ENCODE results near the gene TBCK. TPM values are rescaled to one million over a fixed set of nuclear protein-coding genes. Genes with fewer than 3 reads are reported as not detected.

The TBCK gene
- total RNA-seq, 1 donor from 2014 or later = 64.2 TPM

DNA sequence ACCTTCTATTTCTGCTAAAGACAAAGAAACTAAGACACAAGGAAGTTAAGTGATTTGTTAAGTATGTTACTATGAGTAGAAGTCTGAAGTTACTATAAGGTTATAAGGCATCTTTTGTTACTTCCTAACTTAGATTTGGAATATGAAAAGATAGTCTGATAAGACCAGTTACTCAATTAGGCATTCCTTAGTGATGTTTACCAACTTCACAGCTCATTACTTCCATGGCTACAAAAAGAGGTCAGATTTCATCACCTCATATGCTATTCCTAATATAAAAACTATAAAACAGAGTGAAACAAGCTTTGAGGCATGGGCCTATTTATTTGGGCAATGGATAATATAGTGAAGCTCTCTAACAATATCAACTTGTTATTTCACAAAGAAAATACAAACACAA, 143.1 kb downstream of the TBCK start:
- H3K4me1 Mint-ChIP-seq = no peaks in the 10 kb centered on the region
- H3K36me3 Mint-ChIP-seq = peaks cover 40% of the 10 kb centered on the region
- TF ChIP-seq, protein P1, sequence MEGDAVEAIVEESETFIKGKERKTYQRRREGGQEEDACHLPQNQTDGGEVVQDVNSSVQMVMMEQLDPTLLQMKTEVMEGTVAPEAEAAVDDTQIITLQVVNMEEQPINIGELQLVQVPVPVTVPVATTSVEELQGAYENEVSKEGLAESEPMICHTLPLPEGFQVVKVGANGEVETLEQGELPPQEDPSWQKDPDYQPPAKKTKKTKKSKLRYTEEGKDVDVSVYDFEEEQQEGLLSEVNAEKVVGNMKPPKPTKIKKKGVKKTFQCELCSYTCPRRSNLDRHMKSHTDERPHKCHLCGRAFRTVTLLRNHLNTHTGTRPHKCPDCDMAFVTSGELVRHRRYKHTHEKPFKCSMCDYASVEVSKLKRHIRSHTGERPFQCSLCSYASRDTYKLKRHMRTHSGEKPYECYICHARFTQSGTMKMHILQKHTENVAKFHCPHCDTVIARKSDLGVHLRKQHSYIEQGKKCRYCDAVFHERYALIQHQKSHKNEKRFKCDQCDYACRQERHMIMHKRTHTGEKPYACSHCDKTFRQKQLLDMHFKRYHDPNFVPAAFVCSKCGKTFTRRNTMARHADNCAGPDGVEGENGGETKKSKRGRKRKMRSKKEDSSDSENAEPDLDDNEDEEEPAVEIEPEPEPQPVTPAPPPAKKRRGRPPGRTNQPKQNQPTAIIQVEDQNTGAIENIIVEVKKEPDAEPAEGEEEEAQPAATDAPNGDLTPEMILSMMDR (IDR thresholded peaks at IDR 0.05; ENCODE audit: unreplicated experiment) = no peak
- no peaks in the 10 kb centered on the region for H3K27me3 Mint-ChIP-seq (ENCODE audit: low read depth)
- peak overlapping the region; percentile 0 for H3K27ac Mint-ChIP-seq
- no peak for DNase-seq (ENCODE audit: low spot score in 2 of 2, unreplicated experiment in 2 of 2)
- H3K4me3 Mint-ChIP-seq = no peak overlapping the region
- peaks cover 31% of the 10 kb centered on the region for H3K9me3 Mint-ChIP-seq

- H3K9me3 Mint-ChIP-seq = peaks cover 35% of the 10 kb centered on the region
- peaks cover 5% of the 10 kb centered on the region for H3K4me1 Mint-ChIP-seq
- TF ChIP-seq, protein P1 (IDR thresholded peaks at IDR 0.05; ENCODE audit: unreplicated experiment) = no peak
- peaks cover 47% of the 10 kb centered on the region for H3K36me3 Mint-ChIP-seq
- DNase-seq (ENCODE audit: low spot score in 2 of 2, unreplicated experiment in 2 of 2) = no peak
- H3K4me3 Mint-ChIP-seq = no peak overlapping the region
- peak overlapping the region; percentile 67 for H3K27ac Mint-ChIP-seq
- H3K27me3 Mint-ChIP-seq (ENCODE audit: low read depth) = no peaks in the 10 kb centered on the region
Measured at GRCh38 chr4:106165351-106166010, 150.5 kb downstream of the TBCK start.

GRCh38 chr4:106162278-106162677, 153.7 kb downstream of the TBCK start:
- no peak for DNase-seq (ENCODE audit: low spot score in 2 of 2, unreplicated experiment in 2 of 2)
- Mint-ChIP-seq H3K9me3 (peaks cover 37% of the 10 kb centered on the region), H3K27ac (no peak overlapping the region), H3K27me3 (ENCODE audit: low read depth) (no peaks in the 10 kb centered on the region), H3K4me3 (no peak overlapping the region), H3K4me1 (peaks cover 5% of the 10 kb centered on the region), H3K36me3 (peaks cover 49% of the 10 kb centered on the region)
- TF ChIP-seq, protein P1 (IDR thresholded peaks at IDR 0.05; ENCODE audit: unreplicated experiment) = no peak

- Mint-ChIP-seq H3K27ac (no peak overlapping the region), H3K27me3 (ENCODE audit: low read depth) (no peaks in the 10 kb centered on the region), H3K4me1 (peaks cover 4% of the 10 kb centered on the region), H3K4me3 (no peak overlapping the region), H3K36me3 (peaks cover 62% of the 10 kb centered on the region), H3K9me3 (peaks cover 42% of the 10 kb centered on the region)
- TF ChIP-seq, protein P1 (IDR thresholded peaks at IDR 0.05; ENCODE audit: unreplicated experiment) = no peak
- no peak for DNase-seq (ENCODE audit: low spot score in 2 of 2, unreplicated experiment in 2 of 2)
Measured at GRCh38 chr4:106160560-106160959, 155.4 kb downstream of the TBCK start.

DNA sequence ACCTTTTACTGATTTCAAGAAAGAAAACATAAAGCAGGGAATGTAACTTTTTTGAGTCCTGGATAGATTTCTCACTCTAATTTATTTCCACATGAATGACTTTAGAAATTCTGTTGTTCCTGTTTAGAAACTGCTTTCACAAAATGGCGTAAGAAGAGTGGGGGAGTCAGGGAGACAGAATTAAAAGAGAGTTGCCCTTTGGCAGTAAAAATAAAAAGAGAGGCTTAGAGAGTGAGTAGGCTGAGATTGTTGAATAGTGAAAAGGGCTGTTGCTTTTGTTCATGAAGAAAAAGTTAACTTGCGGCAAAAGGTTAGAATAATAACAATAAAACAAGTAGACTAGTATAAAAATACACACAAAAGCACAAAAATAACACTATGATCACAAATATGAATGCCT, 166.1 kb downstream of the TBCK start:
- Mint-ChIP-seq H3K9me3 (peaks cover 60% of the 10 kb centered on the region), H3K27ac (no peak overlapping the region), H3K36me3 (peaks cover 70% of the 10 kb centered on the region), H3K27me3 (ENCODE audit: low read depth) (no peaks in the 10 kb centered on the region), H3K4me3 (no peak overlapping the region), H3K4me1 (no peaks in the 10 kb centered on the region)
- TF ChIP-seq, protein P1 (IDR thresholded peaks at IDR 0.05; ENCODE audit: unreplicated experiment) = no peak
- DNase-seq (ENCODE audit: low spot score in 2 of 2, unreplicated experiment in 2 of 2) = no peak

All from mesothelial cell of epicardium (in vitro differentiated cells).